Right lobe of liver (tissue), 6 donors: ENCODE data around the gene MED10. TPM values are rescaled to one million over a fixed set of nuclear protein-coding genes. Genes with fewer than 3 reads are reported as not detected.

Source experiments
- ATAC-seq, 4 donors: fragments of 200-7000 bp; cut with Tn5 transposase; one replicate each; pipeline ENCODE4 v1.9.1; 2020; ENCODE audit warnings: mild to moderate bottlenecking in 4 of 4, moderate library complexity in 4 of 4
- DNase-seq, 3 donors: peaks; one replicate each; pipeline ENCODE4 v3.0.0-alpha.2; 2020
- H3K27ac ChIP-seq, 3 donors: fragments of 200-600 bp; one replicate each; pipeline ENCODE4 v1.8.0; 2022
- H3K27me3 ChIP-seq, 2 donors: fragments of 200-600 bp; one replicate each; pipeline ENCODE4 v1.8.0; 2022
- H3K36me3 ChIP-seq, 4 donors: fragments of 200-600 bp; sonication (generic) in 1 of 4; one replicate each; pipeline versions ENCODE4 v1.5.1 to v1.8.0; 2017 to 2022; ENCODE audit warnings: control low read depth in 1 of 4
- H3K4me1 ChIP-seq, 4 donors: fragments of 200-600 bp; sonication (generic) in 1 of 4; one replicate each; pipeline versions ENCODE4 v1.5.1 to v1.8.0; 2017 to 2022; ENCODE audit warnings: control low read depth in 1 of 4
- H3K4me3 ChIP-seq, 3 donors: fragments of 200-600 bp; one replicate each; pipeline ENCODE4 v1.8.0; 2022
- H3K9me3 ChIP-seq, 4 donors: fragments of 200-600 bp; sonication (generic) in 1 of 4; one replicate each; pipeline versions ENCODE4 v1.5.1 to v1.8.0; 2017 to 2022; ENCODE audit warnings: control low read depth in 1 of 4
- POLR2A ChIP-seq: fragments of 450-650 bp; IDR thresholded peaks from one replicate; pipeline ENCODE4 v1.6.1; 2017; ENCODE audit warnings: antibody characterized with exemption, mild to moderate bottlenecking
- WGBS: methylation state at CpG from one replicate; pipeline ENCODE4 v1.1.6; 2018; ENCODE audit warnings: low coverage, low lambda C conversion rate; ENCODE audit not compliant: insufficient coverage; ENCODE audit errors: missing lambda C conversion rate; 5-methylcytosine and 5-hydroxymethylcytosine counted together
- intact Hi-C, 2 donors: fragments of 100-400 bp; cut with DNase I; formaldehyde crosslinking; loops; one replicate each; pipeline versions ENCODE4 v1.11.2 to v1.14.1; 2022
- total RNA-seq, 6 experiments: library from RNA; depleted of rRNA in 2 of 6; stranded (reverse); fragments of >200 nt in 2 of 6; fragmentation: NEBNext Ultra II Directional in 3 of 6; extraction: Animal tissue kit (Norgen Biotek cat#: 25700) in 3 of 6; gene quantifications; one replicate each; pipeline versions ENCODE4 v1.1.0 to v1.2.4, GENCODE V29; 2016 to 2023
- TF ChIP-seq, protein P1 (sequence below), 4 donors: fragments of 200-600 bp in 3 of 4; fragments of 450-650 bp in 1 of 4; IDR thresholded peaks; one replicate each; pipeline versions ENCODE4 v1.5.1 to v1.8.0; 2016 to 2022; ENCODE audit warnings: antibody characterized with exemption in 4 of 4, mild to moderate bottlenecking in 2 of 4
- donor health status: DM: no; HTN: yes; CAD: no.
- donor health status: DM: no; HTN: no; CAD: no.
- donor health status: DM: no; HTN: no; CAD: no.
- donor health status: DM: no; HTN: yes; CAD: no.
- donor health status: DM: no; HTN: yes; CAD: no.

The MED10 gene
- total RNA-seq, 6 experiments from 2014 or later, result 9.3 to 15.4 (median 12.7) TPM

DNA sequence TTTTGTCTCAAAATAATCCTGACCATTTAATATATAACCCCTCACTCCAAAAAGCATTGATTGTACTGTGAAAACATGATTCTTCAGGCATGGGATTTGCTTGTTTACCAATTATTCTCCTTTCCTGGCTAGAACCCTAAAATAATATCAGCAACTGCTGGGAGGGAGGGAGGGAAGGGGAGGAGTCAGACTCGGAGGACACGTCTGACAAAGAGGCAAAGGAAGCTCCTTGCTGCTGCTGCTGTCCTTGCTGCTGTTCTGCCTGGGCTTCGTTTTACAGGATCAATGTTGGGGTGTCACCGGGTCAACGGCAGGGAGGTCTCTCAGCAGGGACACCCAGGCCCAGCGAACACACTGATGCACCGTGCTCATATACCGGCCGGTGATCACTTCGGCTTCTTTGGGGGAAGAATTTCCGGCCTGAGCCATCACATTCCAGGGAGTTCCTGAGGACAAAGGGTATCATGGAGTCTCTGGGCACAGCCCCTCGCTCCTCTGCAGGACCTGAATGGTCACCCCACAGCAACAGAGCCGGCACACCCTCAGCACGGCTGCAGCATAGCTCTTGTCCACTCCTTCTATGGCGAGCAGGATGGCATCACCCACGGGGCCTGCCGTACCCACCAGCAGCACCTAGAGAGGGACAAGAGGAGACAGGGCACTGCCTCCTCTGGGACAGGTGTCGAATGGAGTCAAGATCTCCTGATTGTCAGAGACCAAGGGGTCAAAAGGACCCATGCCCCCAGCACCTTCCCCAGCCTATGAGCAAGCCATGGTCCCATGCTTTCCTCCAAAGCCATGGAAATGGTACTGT is 27.9 kb downstream of the MED10 start:
- Histone ChIP-seq H3K36me3 (no peaks in the 10 kb centered on the region), H3K9me3 (no peaks in the 10 kb centered on the region), H3K27me3 (no peaks in the 10 kb centered on the region), H3K4me3 (no peak overlapping the region), H3K4me1 (no peaks in the 10 kb centered on the region), H3K27ac (no peak overlapping the region)
- TF ChIP-seq, protein P1, sequence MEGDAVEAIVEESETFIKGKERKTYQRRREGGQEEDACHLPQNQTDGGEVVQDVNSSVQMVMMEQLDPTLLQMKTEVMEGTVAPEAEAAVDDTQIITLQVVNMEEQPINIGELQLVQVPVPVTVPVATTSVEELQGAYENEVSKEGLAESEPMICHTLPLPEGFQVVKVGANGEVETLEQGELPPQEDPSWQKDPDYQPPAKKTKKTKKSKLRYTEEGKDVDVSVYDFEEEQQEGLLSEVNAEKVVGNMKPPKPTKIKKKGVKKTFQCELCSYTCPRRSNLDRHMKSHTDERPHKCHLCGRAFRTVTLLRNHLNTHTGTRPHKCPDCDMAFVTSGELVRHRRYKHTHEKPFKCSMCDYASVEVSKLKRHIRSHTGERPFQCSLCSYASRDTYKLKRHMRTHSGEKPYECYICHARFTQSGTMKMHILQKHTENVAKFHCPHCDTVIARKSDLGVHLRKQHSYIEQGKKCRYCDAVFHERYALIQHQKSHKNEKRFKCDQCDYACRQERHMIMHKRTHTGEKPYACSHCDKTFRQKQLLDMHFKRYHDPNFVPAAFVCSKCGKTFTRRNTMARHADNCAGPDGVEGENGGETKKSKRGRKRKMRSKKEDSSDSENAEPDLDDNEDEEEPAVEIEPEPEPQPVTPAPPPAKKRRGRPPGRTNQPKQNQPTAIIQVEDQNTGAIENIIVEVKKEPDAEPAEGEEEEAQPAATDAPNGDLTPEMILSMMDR (IDR thresholded peaks at IDR 0.05), result no peak
- no peak for TF ChIP-seq POLR2A
- no peak for DNase-seq
- ATAC-seq, result peak in 2 of 4 donors; percentile 16 to 17
- 48% methylated on average over 8 of the region's 18 CpGs for WGBS
- intact Hi-C loops, result no loop called here

DNA sequence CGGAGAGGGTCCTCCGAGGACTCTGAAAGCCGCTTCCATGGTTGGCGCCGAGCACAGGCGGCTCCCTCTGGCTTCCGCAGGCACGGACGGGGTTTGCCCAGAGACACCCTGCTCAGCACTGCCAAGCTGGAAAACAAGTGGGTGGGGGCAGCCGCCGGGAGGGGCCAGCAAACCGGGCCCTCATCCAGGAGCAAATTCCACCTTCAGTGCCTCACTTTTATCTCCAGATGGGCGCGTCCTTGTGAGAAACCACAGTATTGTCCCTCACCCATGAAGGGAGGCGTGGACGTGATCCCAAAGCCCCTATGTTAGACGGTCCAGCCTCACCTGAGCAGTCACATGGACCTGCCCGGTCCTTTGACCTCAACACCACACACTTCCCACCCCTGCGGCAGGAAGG is 29.0 kb downstream of the MED10 start:
- TF ChIP-seq, protein P1 (IDR thresholded peaks at IDR 0.05), result no peak
- TF ChIP-seq POLR2A, result no peak
- Histone ChIP-seq H3K36me3 (no peaks in the 10 kb centered on the region), H3K4me1 (no peaks in the 10 kb centered on the region), H3K4me3 (no peak overlapping the region), H3K9me3 (no peaks in the 10 kb centered on the region), H3K27me3 (no peaks in the 10 kb centered on the region), H3K27ac (no peak overlapping the region)
- intact Hi-C loops, result no loop called here
- WGBS, result 97% methylated on average over 11 of the region's 19 CpGs
- DNase-seq, result no peak
- ATAC-seq, result no peak

DNA sequence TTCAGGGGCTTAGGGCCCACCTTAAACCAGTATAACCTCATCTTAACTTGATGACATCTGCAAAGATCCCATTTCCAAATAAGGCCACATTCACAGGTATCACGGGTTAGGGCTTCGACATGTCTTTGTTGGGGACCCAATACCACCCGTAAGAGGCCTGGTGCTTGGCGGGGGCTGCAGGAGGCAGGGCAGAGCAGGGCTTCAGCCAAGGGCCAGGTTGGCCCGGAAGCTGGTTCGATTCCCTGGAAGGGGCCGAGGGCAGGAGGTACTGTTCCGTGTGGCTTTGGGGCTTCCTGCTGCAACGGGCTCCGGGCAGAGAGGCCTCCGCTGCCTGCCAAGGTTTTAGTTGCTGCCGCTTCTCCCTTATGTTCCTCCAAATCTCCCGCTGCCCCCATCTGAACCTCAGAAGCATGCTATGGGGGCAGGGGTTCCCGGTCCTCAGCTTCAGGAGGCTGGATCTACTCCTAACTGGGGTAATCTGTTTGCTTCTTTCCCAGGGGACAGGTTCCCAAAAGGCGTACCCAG is 29.8 kb downstream of the MED10 start:
- Histone ChIP-seq H3K27me3 (no peaks in the 10 kb centered on the region), H3K4me1 (no peaks in the 10 kb centered on the region), H3K9me3 (no peaks in the 10 kb centered on the region), H3K36me3 (no peaks in the 10 kb centered on the region), H3K4me3 (no peak overlapping the region), H3K27ac (no peak overlapping the region)
- ATAC-seq (no peak), DNase-seq (no peak)
- intact Hi-C loops, result no loop called here
- no CpG with 5 or more reads among the region's 15 CpGs for WGBS
- no peak for TF ChIP-seq POLR2A

DNA sequence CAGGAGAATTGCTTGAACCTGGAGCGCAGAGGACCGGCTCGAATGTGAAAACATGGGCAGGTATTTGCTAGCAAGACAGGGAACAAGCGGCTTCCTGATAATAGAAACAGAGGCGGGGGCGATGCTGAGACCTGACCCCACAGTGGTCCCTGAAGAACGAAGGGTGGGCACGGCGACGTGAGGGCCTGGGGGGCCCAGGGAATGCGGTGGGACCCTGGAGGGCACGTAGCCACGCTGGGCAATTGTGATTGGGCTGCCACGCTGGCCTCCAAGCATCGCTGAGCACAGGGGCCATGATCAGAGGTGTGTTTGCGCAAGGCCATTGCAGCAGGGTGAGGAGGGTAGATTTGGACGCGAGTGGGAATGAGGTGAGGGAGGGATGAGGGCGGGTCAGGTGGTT is 30.7 kb downstream of the MED10 start:
- H3K27ac ChIP-seq, result no peak overlapping the region
- ATAC-seq, result no peak
- H3K36me3 ChIP-seq, result no peaks in the 10 kb centered on the region
- WGBS, result 81% methylated on average over 18 of the region's 19 CpGs
- H3K27me3 ChIP-seq, result no peaks in the 10 kb centered on the region
- intact Hi-C loops, result no loop called here
- H3K4me1 ChIP-seq, result no peaks in the 10 kb centered on the region
- no peak for DNase-seq
- no peaks in the 10 kb centered on the region for H3K9me3 ChIP-seq
- TF ChIP-seq, protein P1 (IDR thresholded peaks at IDR 0.05), result no peak
- no peak for TF ChIP-seq POLR2A
- no peak overlapping the region for H3K4me3 ChIP-seq

DNA sequence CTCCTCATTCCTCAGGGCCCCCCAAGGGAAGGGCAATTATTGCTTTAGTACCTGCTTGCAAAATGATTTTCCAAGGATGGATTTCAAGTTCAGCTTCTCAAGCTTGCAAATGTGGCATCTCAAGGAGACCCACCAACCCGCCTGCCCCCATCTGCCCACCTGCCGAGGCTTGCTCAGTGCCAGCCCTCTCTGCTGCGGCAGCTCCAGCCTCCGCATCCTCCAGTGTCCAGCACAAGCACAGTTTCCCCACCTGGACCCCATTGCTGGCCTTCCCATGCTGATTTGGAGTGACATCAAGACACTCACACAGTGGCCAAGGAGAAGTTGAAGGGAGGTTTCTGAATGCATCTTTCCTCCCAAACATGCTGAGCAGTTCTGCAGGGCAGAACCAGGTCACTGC is 31.2 kb downstream of the MED10 start:
- ATAC-seq (no peak), DNase-seq (no peak)
- Histone ChIP-seq H3K9me3 (no peaks in the 10 kb centered on the region), H3K27ac (no peak overlapping the region), H3K36me3 (no peaks in the 10 kb centered on the region), H3K4me3 (no peak overlapping the region), H3K27me3 (no peaks in the 10 kb centered on the region), H3K4me1 (no peaks in the 10 kb centered on the region)
- intact Hi-C loops, result no loop called here
- no CpG with 5 or more reads among the region's 4 CpGs for WGBS
- no peak for TF ChIP-seq POLR2A
- TF ChIP-seq, protein P1 (IDR thresholded peaks at IDR 0.05), result no peak
